OCI-LY1 (cell line): ENCODE data around the gene WAS.
A peak's percentile ranks its signal among the peaks of the same experiment; 100 is the strongest.

Experiments used
- H2AFZ ChIP-seq: fragments of 200-600 bp; sonication (generic), shearing (Covaris generic); 2 replicates; pipeline ENCODE4 v1.6.0; 2014; ENCODE audit warnings: antibody characterized with exemption, mild to moderate bottlenecking, low read length
- H3F3A ChIP-seq: fragments of 200-600 bp; sonication (generic), shearing (Covaris generic); 2 replicates; pipeline ENCODE4 v1.6.0; 2014; ENCODE audit warnings: mild to moderate bottlenecking, antibody characterized with exemption, low read length, moderate library complexity; ENCODE audit not compliant: insufficient read depth
- H3K27ac ChIP-seq: fragments of 200-600 bp; sonication (generic); 2 replicates; pipeline ENCODE4 v1.5.1; 2014; ENCODE audit warnings: low read length, mixed run types, mild to moderate bottlenecking, low read depth; ENCODE audit not compliant: poor library complexity, severe bottlenecking
- H3K27me3 ChIP-seq: fragments of 200-600 bp; sonication (generic); 2 replicates; pipeline ENCODE4 v1.6.0; 2014; ENCODE audit warnings: antibody characterized with exemption, mild to moderate bottlenecking, low read length, moderate library complexity; ENCODE audit not compliant: insufficient read depth
- H3K36me3 ChIP-seq: fragments of 200-600 bp; sonication (generic); 2 replicates; pipeline ENCODE4 v1.6.1; 2014; ENCODE audit warnings: mild to moderate bottlenecking, antibody characterized with exemption, low read length, moderate library complexity, mixed read lengths; ENCODE audit not compliant: insufficient read depth
- H3K4me1 ChIP-seq: fragments of 200-600 bp; sonication (generic); 2 replicates; pipeline ENCODE4 v1.5.1; 2014; ENCODE audit warnings: mild to moderate bottlenecking, low read length, moderate library complexity; ENCODE audit not compliant: insufficient read depth, severe bottlenecking
- H3K4me2 ChIP-seq: fragments of 200-600 bp; sonication (generic), shearing (Covaris generic); 2 replicates; pipeline ENCODE4 v1.6.1; 2014; ENCODE audit warnings: low read length
- H3K4me3 ChIP-seq: fragments of 200-600 bp; sonication (generic); 2 replicates; pipeline ENCODE4 v1.5.1; 2014; ENCODE audit warnings: low read length, low read depth, mild to moderate bottlenecking, mixed read lengths; ENCODE audit not compliant: poor library complexity, severe bottlenecking
- H3K79me2 ChIP-seq: fragments of 200-600 bp; shearing (Covaris generic); 2 replicates; pipeline ENCODE4 v1.6.1; 2016; ENCODE audit warnings: mixed run types, low read length, mixed read lengths; ENCODE audit not compliant: insufficient read depth
- H3K9ac ChIP-seq: fragments of 200-600 bp; sonication (generic), shearing (Covaris generic); 2 replicates; pipeline ENCODE4 v1.6.1; 2014; ENCODE audit warnings: mild to moderate bottlenecking, low read length, mixed read lengths
- H3K9me2 ChIP-seq: fragments of 200-600 bp; sonication (generic), shearing (Covaris generic); 2 replicates; pipeline ENCODE4 v1.6.1; 2014; ENCODE audit warnings: low read depth, mild to moderate bottlenecking, low read length, mixed read lengths
- H3K9me3 ChIP-seq: fragments of 200-600 bp; shearing (Covaris generic); 2 replicates; pipeline ENCODE4 v1.6.1; 2014; ENCODE audit warnings: low read length, mixed read lengths
- H4K20me1 ChIP-seq: fragments of 200-600 bp; sonication (generic), shearing (Covaris generic); 2 replicates; pipeline ENCODE4 v1.6.0; 2016; ENCODE audit warnings: mild to moderate bottlenecking, low read length; ENCODE audit not compliant: insufficient read depth
- CTCF ChIP-seq: fragments of 200-600 bp; sonication (generic), shearing (Covaris generic); IDR thresholded peaks from 2 replicates; pipeline ENCODE4 v1.5.1; 2017; ENCODE audit warnings: mild to moderate bottlenecking, antibody characterized with exemption, low read length, moderate library complexity, mixed read lengths
- EZH2 ChIP-seq: fragments of 200-600 bp; sonication (generic), shearing (Covaris generic); IDR thresholded peaks from 2 replicates; pipeline ENCODE4 v1.8.0; 2017; ENCODE audit warnings: borderline replicate concordance, mixed run types, mild to moderate bottlenecking, antibody characterized with exemption, low read length, moderate library complexity, mixed read lengths

WAS gene

GRCh38 chrX:48696301-48696908 lies 12.8 kb downstream of the WAS start, which contains the start of gene SUV39H1:
TSS of gene SUV39H1 (plus strand) at chrX:48696734. CDS start at chrX:48696785, 51 bp downstream.
- Histone ChIP-seq H3K9me3 (no peaks in the 10 kb centered on the region), H3K4me3 (peak within 1 kb of the TSS; percentile 94), H3K4me2 (peak within 1 kb of the TSS; percentile 94), H3K27me3 (no peaks in the 10 kb centered on the region), H3K27ac (peak within 1 kb of the TSS; percentile 75), H3K79me2 (peaks cover 7% of the 10 kb centered on the region; the same call in 1 of the 2 replicates), H2AFZ (no peak within 1 kb of the TSS), H3K9me2 (no peaks in the 10 kb centered on the region), H3F3A (no peaks in the 10 kb centered on the region), H4K20me1 (no peaks in the 10 kb centered on the region), H3K4me1 (peaks cover 20% of the 10 kb centered on the region), H3K36me3 (peaks cover 29% of the 10 kb centered on the region), H3K9ac (peak within 1 kb of the TSS; percentile 90)
- TF ChIP-seq EZH2 = no peak
- TF ChIP-seq CTCF = no peak

GRCh38 chrX:48696909-48697727 lies 13.5 kb downstream of the WAS start:
- H3K9me3 ChIP-seq = no peaks in the 10 kb centered on the region
- peaks cover 20% of the 10 kb centered on the region for H3K4me1 ChIP-seq
- no peaks in the 10 kb centered on the region for H4K20me1 ChIP-seq
- H3K9ac ChIP-seq = peak overlapping the region; percentile 90
- peaks cover 36% of the 10 kb centered on the region for H3K36me3 ChIP-seq
- peak overlapping the region; percentile 75 for H3K27ac ChIP-seq
- peak overlapping the region; percentile 94 for H3K4me2 ChIP-seq
- H3K4me3 ChIP-seq = peak overlapping the region; percentile 94
- no peaks in the 10 kb centered on the region for H3K27me3 ChIP-seq
- no peak overlapping the region for H2AFZ ChIP-seq
- no peaks in the 10 kb centered on the region for H3F3A ChIP-seq
- peaks cover 7% of the 10 kb centered on the region; the same call in 1 of the 2 replicates for H3K79me2 ChIP-seq
- H3K9me2 ChIP-seq = no peaks in the 10 kb centered on the region
- TF ChIP-seq CTCF (no peak), EZH2 (no peak)

- TF ChIP-seq CTCF (no peak), EZH2 (no peak)
- H3K27me3 ChIP-seq = no peaks in the 10 kb centered on the region
- no peak overlapping the region for H3K9ac ChIP-seq
Observed at GRCh38 chrX:48698306-48698705, 14.7 kb downstream of the WAS start.

More at GRCh38 chrX:48698306-48698705, 14.7 kb downstream of the WAS start:
- H3K27ac ChIP-seq = no peak overlapping the region
- peaks cover 7% of the 10 kb centered on the region; the same call in 1 of the 2 replicates for H3K79me2 ChIP-seq
- no peak overlapping the region for H2AFZ ChIP-seq
- H3K4me2 ChIP-seq = 0 out of 2 replicates have a peak overlapping the region, but pooled peaks have one; percentile 94
- H3K4me3 ChIP-seq = no peak overlapping the region
- H3K4me1 ChIP-seq = peaks cover 20% of the 10 kb centered on the region
- H3K36me3 ChIP-seq = peaks cover 48% of the 10 kb centered on the region
- no peaks in the 10 kb centered on the region for H3K9me3 ChIP-seq
- no peaks in the 10 kb centered on the region for H3K9me2 ChIP-seq
- no peaks in the 10 kb centered on the region for H3F3A ChIP-seq
- H4K20me1 ChIP-seq = no peaks in the 10 kb centered on the region
